PC-3 (cell line): ENCODE results near the gene ST6GALNAC3.

Source experiments
- CTCF ChIP-seq: fragments of 300-600 bp; sonication (generic); conservative IDR thresholded peaks from 2 replicates; pipeline ENCODE4 v1.5.1; 2017; ENCODE audit warnings: antibody characterized with exemption, low read depth, mild to moderate bottlenecking, low read length
- EZH2 ChIP-seq: fragments of 300-600 bp; sonication (generic); IDR thresholded peaks from one replicate; pipeline ENCODE4 v1.6.1; 2017; ENCODE audit warnings: antibody characterized with exemption, mild to moderate bottlenecking, low read length; ENCODE audit not compliant: unreplicated experiment

GRCh38 chr1:76098845-76099244 lies 24.3 kb downstream of the ST6GALNAC3 start:
- no peak for TF ChIP-seq CTCF
- no peak for TF ChIP-seq EZH2
